ENCODE data around the gene AP1AR.
A peak's percentile ranks its signal among the peaks of the same experiment; 100 is the strongest.

The AP1AR gene

GRCh38 chr4:112231779-112232713 lies at the start of gene AP1AR:
Gene AP1AR (plus strand): TSS chr4:112231787. CDS start chr4:112232092, 305 bp downstream.
- no peak for DNase-seq (ENCODE audit: extremely low read depth, low read depth)
- TF ChIP-seq CTCF (IDR thresholded peaks at IDR 0.05; ENCODE audit: low read depth, low read length): peak; percentile 47

- TF ChIP-seq CTCF (IDR thresholded peaks at IDR 0.05; ENCODE audit: low read depth, low read length): no peak
- no peak for DNase-seq (ENCODE audit: extremely low read depth, low read depth)
Observed at GRCh38 chr4:112182604-112183003, 49.0 kb upstream of the AP1AR start.

- no peak for DNase-seq (ENCODE audit: extremely low read depth, low read depth)
- no peak for TF ChIP-seq CTCF (IDR thresholded peaks at IDR 0.05; ENCODE audit: low read depth, low read length)
Observed at GRCh38 chr4:112183252-112183651, 48.3 kb upstream of the AP1AR start.

- TF ChIP-seq CTCF (IDR thresholded peaks at IDR 0.05; ENCODE audit: low read depth, low read length): no peak
- DNase-seq (ENCODE audit: extremely low read depth, low read depth): no peak
Observed at GRCh38 chr4:112184438-112184837, 47.1 kb upstream of the AP1AR start.

- DNase-seq (ENCODE audit: extremely low read depth, low read depth): no peak
Observed at GRCh38 chr4:112185334-112185733, 46.3 kb upstream of the AP1AR start.

GRCh38 chr4:112185740-112186670 lies 45.6 kb upstream of the AP1AR start:
- TF ChIP-seq CTCF (IDR thresholded peaks at IDR 0.05; ENCODE audit: low read depth, low read length): no peak
- no peak for DNase-seq (ENCODE audit: extremely low read depth, low read depth)

More at GRCh38 chr4:112185334-112185733, 46.3 kb upstream of the AP1AR start:
- TF ChIP-seq CTCF (IDR thresholded peaks at IDR 0.05; ENCODE audit: low read depth, low read length): no peak

Data from AG09319 (cell line).